Fibroblast of lung (primary cell): Measurements from ENCODE around the gene CNPPD1. TPM values are rescaled to one million over a fixed set of nuclear protein-coding genes. Genes with fewer than 3 reads are reported as not detected.

ENCODE experiments used
- DNase-seq, 2 donors: peaks; one replicate each; pipeline versions ENCODE4 v3.0.0 to v3.0.0-alpha.2; 2010; ENCODE audit warnings: low read depth in 2 of 2
- H2AFZ ChIP-seq: 2 replicates; pipeline ENCODE4 v1.5.1; 2012; ENCODE audit warnings: low read length, control low read depth, inconsistent platforms
- H3K27ac ChIP-seq: 2 replicates; pipeline ENCODE4 v1.5.1; 2011; ENCODE audit warnings: low read length, control low read depth; ENCODE audit not compliant: insufficient read depth
- H3K27me3 ChIP-seq: 2 replicates; pipeline ENCODE4 v1.5.1; 2011; ENCODE audit warnings: mild to moderate bottlenecking, low read length; ENCODE audit not compliant: control insufficient read depth, insufficient read depth
- H3K36me3 ChIP-seq: 2 replicates; pipeline ENCODE4 v1.5.1; 2011; ENCODE audit warnings: low read length; ENCODE audit not compliant: control insufficient read depth, insufficient read depth
- H3K4me1 ChIP-seq: 2 replicates; pipeline ENCODE4 v1.5.1; 2011; ENCODE audit warnings: low read length; ENCODE audit not compliant: control insufficient read depth, insufficient read depth; ENCODE audit errors: extremely low read depth
- H3K4me2 ChIP-seq: 2 replicates; pipeline ENCODE4 v1.5.1; 2011; ENCODE audit warnings: low read length, control low read depth; ENCODE audit not compliant: insufficient read depth; ENCODE audit errors: extremely low read depth
- H3K4me3 ChIP-seq, 4 experiments: fragments of 200-600 bp in 1 of 4; sonication (generic) in 1 of 4; replicated peaks in 1 of 4; 2 replicates each; pipeline ENCODE4 v1.5.1; 2011 to 2016; ENCODE audit warnings: low read length in 4 of 4, low read depth in 3 of 4, mild to moderate bottlenecking in 3 of 4, control low read depth in 2 of 4, inconsistent platforms in 1 of 4, mixed read lengths in 1 of 4; ENCODE audit not compliant: insufficient read depth in 1 of 4; ENCODE audit errors: control extremely low read depth in 1 of 4
- H3K79me2 ChIP-seq: 2 replicates; pipeline ENCODE4 v1.5.1; 2012; ENCODE audit warnings: mild to moderate bottlenecking, low read length, inconsistent platforms; ENCODE audit not compliant: control insufficient read depth, insufficient read depth
- H3K9ac ChIP-seq: 2 replicates; pipeline ENCODE4 v1.5.1; 2011; ENCODE audit warnings: mild to moderate bottlenecking, low read length, control low read depth; ENCODE audit not compliant: insufficient read depth
- H3K9me3 ChIP-seq: 2 replicates; pipeline ENCODE4 v1.5.1; 2012; ENCODE audit warnings: low read depth, low read length; ENCODE audit not compliant: control insufficient read depth, insufficient read depth
- H4K20me1 ChIP-seq: 2 replicates; pipeline ENCODE4 v1.5.1; 2011; ENCODE audit warnings: low read length; ENCODE audit not compliant: control insufficient read depth, insufficient read depth; ENCODE audit errors: extremely low read depth
- CTCF ChIP-seq, 2 donors: IDR thresholded peaks in 1 of 2; conservative IDR thresholded peaks in 1 of 2; 1 replicate in 1 of 2; 2 replicates in 1 of 2; pipeline ENCODE4 v1.5.1; 2011 to 2012; ENCODE audit warnings: low read length in 2 of 2, control low read depth in 1 of 2, inconsistent platforms in 1 of 2, low read depth in 1 of 2, mild to moderate bottlenecking in 1 of 2
- EZH2 ChIP-seq: IDR thresholded peaks from 2 replicates; pipeline ENCODE4 v1.5.1; 2012; ENCODE audit warnings: low read length, control low read depth, mild to moderate bottlenecking; ENCODE audit errors: missing control alignments
- polyA plus RNA-seq, 2 donors: library from polyadenylated mRNA; depleted of rRNA in 1 of 2; stranded (reverse) in 1 of 2; unstranded in 1 of 2; fragments of >200 nt; gene quantifications; 2 replicates each; pipeline ENCODE4 v1.2.1, GENCODE V29; 2011 to 2012; ENCODE audit warnings: missing spikeins in 1 of 2
- total RNA-seq: library from RNA; depleted of rRNA; stranded (reverse); fragments of >200 nt; gene quantifications from 2 replicates; pipeline ENCODE4 v1.2.1, GENCODE V29; 2014

The CNPPD1 gene
- total and polyA plus RNA-seq, 2 donors (not counting 1 experiment from before 2014, with no cell fraction given) = 33.5 to 42.2 TPM

GRCh38 chr2:219215871-219216534 is 39.3 kb upstream of the CNPPD1 start:
- no peaks in the 10 kb centered on the region for H3K27me3 ChIP-seq
- no peaks in the 10 kb centered on the region for H3K9me3 ChIP-seq

GRCh38 chr2:219214786-219215185 is 38.1 kb upstream of the CNPPD1 start:
- Histone ChIP-seq H3K4me1 (peaks cover 13% of the 10 kb centered on the region), H2AFZ (no peak overlapping the region), H3K27me3 (no peaks in the 10 kb centered on the region), H3K27ac (no peak overlapping the region), H3K4me3 (no peak overlapping the region), H3K4me2 (no peak overlapping the region), H3K79me2 (no peaks in the 10 kb centered on the region), H3K9ac (no peak overlapping the region), H3K9me3 (no peaks in the 10 kb centered on the region), H4K20me1 (no peaks in the 10 kb centered on the region), H3K36me3 (peaks cover 26% of the 10 kb centered on the region)
- TF ChIP-seq CTCF (conservative IDR thresholded peaks at IDR 0.05 in 1 of 2, IDR thresholded peaks at IDR 0.05 in 1 of 2; ENCODE audit: low read depth in 1 of 2, low read length in 2 of 2) = no peak
- TF ChIP-seq EZH2 = no peak
- DNase-seq = no peak

More at GRCh38 chr2:219215871-219216534, 39.3 kb upstream of the CNPPD1 start:
- Histone ChIP-seq H4K20me1 (no peaks in the 10 kb centered on the region), H3K27ac (no peak overlapping the region), H3K36me3 (peaks cover 29% of the 10 kb centered on the region), H3K4me1 (peaks cover 13% of the 10 kb centered on the region), H3K4me3 (no peak overlapping the region), H3K4me2 (no peak overlapping the region), H3K79me2 (no peaks in the 10 kb centered on the region), H2AFZ (no peak overlapping the region), H3K9ac (no peak overlapping the region)
- no peak for TF ChIP-seq EZH2
- no peak for TF ChIP-seq CTCF (conservative IDR thresholded peaks at IDR 0.05 in 1 of 2, IDR thresholded peaks at IDR 0.05 in 1 of 2; ENCODE audit: low read depth in 1 of 2, low read length in 2 of 2)
- no peak for DNase-seq

GRCh38 chr2:219214141-219214540 is 37.4 kb upstream of the CNPPD1 start:
- Histone ChIP-seq H3K27me3 (no peaks in the 10 kb centered on the region), H4K20me1 (no peaks in the 10 kb centered on the region), H3K9me3 (no peaks in the 10 kb centered on the region), H3K9ac (no peak overlapping the region), H3K4me2 (no peak overlapping the region), H3K36me3 (peaks cover 27% of the 10 kb centered on the region), H3K4me3 (no peak overlapping the region), H3K79me2 (no peaks in the 10 kb centered on the region), H2AFZ (no peak overlapping the region), H3K4me1 (peaks cover 8% of the 10 kb centered on the region), H3K27ac (no peak overlapping the region)
- DNase-seq = no peak
- TF ChIP-seq CTCF (conservative IDR thresholded peaks at IDR 0.05 in 1 of 2, IDR thresholded peaks at IDR 0.05 in 1 of 2; ENCODE audit: low read depth in 1 of 2, low read length in 2 of 2) = no peak
